ELR (cell line): Measurements from ENCODE around the gene CKAP2L.

ENCODE experiments used
- DNase-seq: peaks from one replicate; pipeline ENCODE4 v3.0.0-alpha.2; 2015; ENCODE audit warnings: low read depth

The CKAP2L gene

GRCh38 chr2:112764071-112765044, at the start of gene CKAP2L:
Gene CKAP2L (minus strand): TSS chr2:112764609. CDS start chr2:112764598, 11 bp downstream.
- peak; percentile 100 for DNase-seq

GRCh38 chr2:112813280-112813966, 49.0 kb upstream of the CKAP2L start:
- DNase-seq = no peak

- peak; percentile 88 for DNase-seq
Measured at GRCh38 chr2:112812318-112813267, 48.2 kb upstream of the CKAP2L start.

- peak; percentile 98 for DNase-seq
Measured at GRCh38 chr2:112811841-112812306, 47.5 kb upstream of the CKAP2L start.

GRCh38 chr2:112811276-112811831, 46.9 kb upstream of the CKAP2L start:
- no peak for DNase-seq

- no peak for DNase-seq
Measured at GRCh38 chr2:112809112-112809511, 44.7 kb upstream of the CKAP2L start.

- DNase-seq = peak; percentile 49
Measured at GRCh38 chr2:112807233-112807807, 42.9 kb upstream of the CKAP2L start.

- DNase-seq = no peak
Measured at GRCh38 chr2:112805542-112805941, 41.1 kb upstream of the CKAP2L start.

GRCh38 chr2:112803691-112804521, 39.5 kb upstream of the CKAP2L start:
- DNase-seq = peak; percentile 97

GRCh38 chr2:112800881-112801583, 36.6 kb upstream of the CKAP2L start:
- DNase-seq = no peak

- peak; percentile 27 for DNase-seq
Measured at GRCh38 chr2:112798979-112799975, 34.9 kb upstream of the CKAP2L start.

- DNase-seq = no peak
Measured at GRCh38 chr2:112796486-112796885, 32.1 kb upstream of the CKAP2L start.

GRCh38 chr2:112795774-112796173, 31.4 kb upstream of the CKAP2L start:
- no peak for DNase-seq

- no peak for DNase-seq
Measured at GRCh38 chr2:112794841-112795240, 30.4 kb upstream of the CKAP2L start.

GRCh38 chr2:112794131-112794733, 29.8 kb upstream of the CKAP2L start:
- DNase-seq = peak; percentile 93

GRCh38 chr2:112793449-112793978, 29.1 kb upstream of the CKAP2L start:
- peak; percentile 48 for DNase-seq

- no peak for DNase-seq
Measured at GRCh38 chr2:112792419-112792818, 28.0 kb upstream of the CKAP2L start.
